Lung microvascular endothelial cell (primary cell): ENCODE measurements around the gene TLK1. TPM values are rescaled to one million over a fixed set of nuclear protein-coding genes. Genes with fewer than 3 reads are reported as not detected.

Experiments
- DNase-seq, 2 donors: peaks; one replicate each; pipeline versions ENCODE4 v3.0.0 to v3.0.0-alpha.2; 2010; ENCODE audit warnings: low read depth in 2 of 2
- total RNA-seq: library from RNA; depleted of rRNA; stranded (reverse); fragments of >200 nt; gene quantifications from 2 replicates; pipeline ENCODE4 v1.2.1, GENCODE V29; 2014

The TLK1 gene
- 12.0 and 15.9 TPM in 2 replicates for total RNA-seq

GRCh38 chr2:171160119-171160955 is at the start of gene TLK1:
TSS of gene TLK1 (minus strand) at chr2:171160893. CDS start at chr2:171160428, 465 bp downstream.
- peak; percentile 71 to 74 for DNase-seq

- no peak for DNase-seq
Measured at GRCh38 chr2:171210216-171210863, 49.6 kb upstream of the TLK1 start.

DNA sequence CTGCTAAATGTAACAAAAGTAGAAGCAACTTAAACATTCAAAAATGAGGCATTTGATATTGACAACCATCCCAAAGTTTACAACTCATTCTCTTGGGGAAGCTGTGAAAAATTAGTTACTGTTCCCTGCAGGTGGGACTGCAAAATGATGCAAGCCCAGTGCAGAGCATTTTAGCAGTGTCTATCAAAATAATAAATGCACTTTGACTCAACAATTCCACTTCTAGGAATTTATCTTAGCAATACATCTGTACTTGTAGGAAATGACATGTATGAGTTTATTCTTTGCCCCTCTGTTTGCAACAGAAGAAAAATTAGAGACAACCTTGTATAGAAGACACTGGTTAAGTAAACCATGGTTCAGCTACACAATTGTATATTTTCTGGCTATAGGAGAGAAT is 48.0 kb upstream of the TLK1 start:
- DNase-seq: no peak

DNA sequence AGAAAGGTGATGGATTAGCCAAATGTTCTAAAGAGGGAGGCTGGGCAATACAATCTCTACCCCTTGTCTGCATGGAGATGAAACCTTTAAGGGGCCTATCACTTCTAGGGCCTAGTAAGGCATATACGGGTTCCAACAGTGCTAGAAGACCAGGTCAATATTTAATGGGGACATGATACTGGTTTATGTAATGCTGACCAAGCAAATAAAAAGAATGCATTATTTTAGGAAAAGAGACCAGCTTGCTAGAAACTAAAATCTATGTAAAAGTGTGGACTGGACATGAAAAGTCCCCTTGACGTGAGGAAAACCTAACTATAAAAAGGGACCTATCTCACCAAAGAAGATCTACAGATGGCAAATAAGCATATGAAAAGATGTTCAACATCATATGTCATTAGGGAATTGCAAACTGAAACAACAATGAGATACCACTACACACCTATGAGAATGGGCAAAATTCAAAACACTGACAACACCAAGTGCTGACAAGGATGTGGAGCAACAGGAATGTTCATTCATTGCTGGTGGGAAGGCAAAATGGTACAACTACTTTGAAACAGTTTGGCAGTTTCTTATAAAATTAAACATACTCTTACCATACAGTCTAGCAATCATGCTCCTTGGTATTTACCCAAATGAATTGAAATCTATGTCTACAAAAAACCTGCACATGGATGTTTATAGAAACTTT is 45.9 kb upstream of the TLK1 start:
- no peak for DNase-seq

DNA sequence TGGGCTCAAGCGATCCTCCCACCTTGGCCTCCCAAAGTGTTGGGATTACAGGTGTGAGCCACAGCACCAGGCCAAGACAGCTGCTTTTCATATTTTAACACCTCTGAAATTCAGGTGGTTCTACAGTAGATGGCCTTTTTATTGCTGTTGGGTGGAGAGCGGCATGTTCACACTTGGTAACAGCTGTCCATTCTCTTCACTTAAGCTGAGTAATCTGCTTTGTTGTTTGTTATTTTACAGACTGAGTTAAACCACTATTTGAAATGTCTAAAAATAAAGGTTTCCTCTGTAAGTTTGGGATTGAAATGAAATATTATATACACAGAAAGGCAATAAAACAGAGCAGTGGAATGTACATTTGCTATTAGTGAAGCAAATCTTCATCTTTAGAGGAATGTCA is 44.9 kb upstream of the TLK1 start:
- DNase-seq: no peak

GRCh38 chr2:171201767-171202166 is 41.1 kb upstream of the TLK1 start:
- no peak for DNase-seq

GRCh38 chr2:171201271-171201670 is 40.6 kb upstream of the TLK1 start:
- DNase-seq: no peak

DNA sequence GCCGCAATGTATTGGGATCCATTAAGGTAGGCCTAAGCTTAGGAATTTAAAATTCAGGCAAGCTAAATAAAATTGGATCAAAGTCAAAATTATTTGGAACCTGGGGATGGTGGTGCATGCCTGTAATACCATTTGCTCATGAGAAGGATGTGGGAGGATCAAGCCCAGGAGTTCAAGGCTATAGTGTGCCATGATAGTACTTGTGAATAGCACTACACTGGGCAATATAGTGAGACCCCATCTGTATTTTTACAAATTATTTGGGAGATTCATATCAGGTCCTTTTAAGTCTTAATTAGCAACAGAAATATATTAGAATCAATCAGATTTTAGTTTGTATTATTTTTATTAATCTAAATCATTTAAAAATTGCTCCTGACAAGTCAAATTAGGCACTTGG is 39.8 kb upstream of the TLK1 start:
- DNase-seq: no peak

- DNase-seq: no peak
Measured at GRCh38 chr2:171191021-171191420, 30.3 kb upstream of the TLK1 start.

GRCh38 chr2:171187819-171188218 is 27.1 kb upstream of the TLK1 start:
- DNase-seq: no peak

DNA sequence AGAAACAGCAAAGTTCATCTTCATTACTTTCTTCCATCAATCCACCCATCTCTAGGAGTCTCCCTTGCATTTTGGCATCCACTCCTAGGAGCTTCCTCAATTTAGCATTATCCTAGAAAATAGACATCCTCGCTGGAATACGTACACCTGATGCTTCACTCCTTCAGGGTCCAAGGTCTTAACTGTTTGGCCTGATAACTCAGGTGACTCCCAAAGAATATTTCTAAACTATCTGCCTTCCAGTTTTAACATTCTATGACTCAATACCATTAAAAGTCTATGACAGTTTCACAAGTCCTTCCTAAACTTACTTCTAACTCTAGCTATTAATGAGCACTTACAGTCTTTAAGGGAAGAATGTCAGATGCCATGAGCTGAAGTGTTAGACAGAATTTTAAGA is 26.5 kb upstream of the TLK1 start:
- DNase-seq: no peak

DNA sequence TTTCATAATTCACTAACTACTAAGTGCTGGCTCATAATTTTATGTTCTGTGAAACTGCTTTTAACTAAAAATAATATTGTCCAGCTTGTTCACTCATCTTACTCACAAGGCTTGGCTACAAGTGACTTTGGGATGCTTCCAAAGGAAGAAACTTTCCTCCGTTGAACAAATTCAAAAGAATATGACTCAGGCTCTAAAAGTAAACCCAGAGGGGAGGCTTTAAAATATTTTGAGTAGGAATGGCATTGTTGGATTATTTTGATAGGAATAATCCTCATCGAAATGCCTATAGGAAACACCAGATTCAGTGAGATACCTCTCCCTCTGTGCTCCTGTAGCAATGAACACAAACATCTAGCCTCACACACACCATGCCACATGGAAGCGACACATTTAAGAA is 25.2 kb upstream of the TLK1 start:
- no peak for DNase-seq

DNA sequence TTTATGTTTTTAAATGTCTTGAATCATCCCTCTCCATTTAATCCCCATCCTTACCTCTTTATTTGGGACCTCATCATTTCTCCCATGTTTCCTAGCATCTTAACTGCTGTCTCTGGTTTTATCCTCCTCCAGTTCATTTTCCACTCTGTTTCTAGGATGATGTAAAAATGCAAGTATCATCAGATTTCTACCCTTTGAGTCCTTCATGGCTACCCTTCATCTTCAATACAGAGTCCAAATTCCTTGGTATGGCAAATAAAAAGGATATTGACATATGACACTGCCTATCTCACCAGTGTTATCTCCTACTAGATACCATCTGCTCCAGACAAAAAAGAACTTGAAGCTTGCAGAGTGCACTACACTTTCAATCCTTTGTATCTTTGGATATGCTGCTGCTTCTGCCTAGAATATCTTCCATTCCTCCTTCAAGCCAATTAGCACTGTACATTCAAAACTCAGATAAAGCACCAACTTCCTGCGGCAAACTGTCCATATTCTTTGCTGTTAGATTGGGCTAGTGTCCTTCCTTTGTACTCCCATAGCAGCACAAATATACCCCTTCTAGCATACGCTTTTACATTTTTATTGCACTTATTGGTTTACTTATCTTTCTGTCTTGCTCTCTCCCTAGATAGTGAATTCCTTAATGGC is 24.6 kb upstream of the TLK1 start:
- DNase-seq: no peak

DNA sequence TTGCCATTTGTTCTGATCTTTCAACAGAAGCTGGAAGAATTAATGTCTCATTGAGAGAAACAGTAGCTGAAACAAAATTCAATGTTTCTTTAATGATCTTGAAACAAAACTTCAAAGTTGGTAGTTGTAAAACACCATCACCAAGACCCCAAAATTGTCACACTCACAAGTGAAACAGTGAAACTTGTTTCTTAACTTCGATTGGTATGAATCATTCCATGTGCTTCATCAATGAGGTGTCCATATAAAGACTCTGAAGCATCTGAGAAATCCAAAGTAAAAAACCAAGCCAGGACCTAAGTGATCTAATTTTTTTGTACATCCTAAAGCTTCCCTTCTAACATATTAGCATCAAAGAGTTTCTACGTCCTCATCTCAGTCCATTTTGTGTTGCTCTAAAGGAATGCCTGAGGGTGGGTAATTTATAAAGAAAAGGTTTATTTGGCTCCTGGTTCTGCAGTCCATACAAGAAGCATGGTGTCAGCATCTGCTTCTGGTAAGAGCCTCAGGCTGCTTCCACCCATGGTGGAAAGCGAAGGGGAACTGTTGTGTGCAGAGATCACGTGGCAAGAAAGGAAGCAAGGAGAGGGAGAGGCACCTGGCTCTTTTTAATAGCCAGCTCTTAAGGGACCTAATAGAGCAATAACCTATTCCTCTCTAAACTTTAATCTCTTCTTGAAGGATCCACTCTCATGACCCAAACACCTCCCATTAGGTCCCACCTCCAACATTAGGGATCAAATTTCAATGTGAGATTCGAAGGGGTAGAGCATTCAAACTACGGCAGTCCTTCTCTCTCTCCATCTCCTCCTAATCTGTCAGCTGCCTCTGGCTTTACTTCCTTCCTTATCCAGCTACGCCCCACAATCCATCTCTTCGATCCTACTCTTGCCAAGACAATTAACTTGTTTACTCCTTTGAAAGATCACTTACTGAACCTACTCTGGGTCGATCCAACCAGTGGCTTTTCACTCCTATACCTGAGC is 20.7 kb upstream of the TLK1 start:
- no peak for DNase-seq

DNA sequence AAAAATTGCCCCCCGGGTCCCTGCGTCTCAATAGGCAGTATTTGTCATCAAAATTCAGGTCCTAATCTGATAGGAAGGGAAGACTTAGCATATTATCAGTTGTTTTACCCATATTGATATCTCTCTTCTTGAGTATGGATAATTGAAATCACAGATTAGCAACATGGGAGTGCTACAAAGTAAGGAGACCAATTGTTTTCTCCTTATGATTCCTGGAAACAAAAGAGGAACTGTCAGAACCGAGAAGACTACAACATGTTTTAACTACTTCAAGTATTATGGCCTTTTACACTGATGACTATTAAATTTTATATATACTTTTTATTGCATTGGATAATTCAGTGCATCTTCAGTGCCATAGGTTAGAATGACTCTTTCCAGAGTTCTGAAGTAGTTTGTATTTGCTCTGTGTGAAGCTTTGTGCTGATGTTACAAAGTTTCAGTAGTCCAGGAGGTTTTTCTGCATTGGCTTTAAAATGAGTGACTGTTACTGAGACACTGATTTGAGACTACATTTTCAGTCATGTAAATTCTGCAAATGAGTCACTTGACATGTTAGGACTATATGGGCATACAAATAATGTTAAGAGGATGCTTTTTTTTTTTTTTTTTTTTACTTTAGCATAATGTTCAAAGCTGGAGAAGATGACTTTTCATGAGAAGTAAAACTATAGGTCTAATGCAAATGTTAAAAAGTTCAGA is 19.7 kb upstream of the TLK1 start:
- DNase-seq: no peak

DNA sequence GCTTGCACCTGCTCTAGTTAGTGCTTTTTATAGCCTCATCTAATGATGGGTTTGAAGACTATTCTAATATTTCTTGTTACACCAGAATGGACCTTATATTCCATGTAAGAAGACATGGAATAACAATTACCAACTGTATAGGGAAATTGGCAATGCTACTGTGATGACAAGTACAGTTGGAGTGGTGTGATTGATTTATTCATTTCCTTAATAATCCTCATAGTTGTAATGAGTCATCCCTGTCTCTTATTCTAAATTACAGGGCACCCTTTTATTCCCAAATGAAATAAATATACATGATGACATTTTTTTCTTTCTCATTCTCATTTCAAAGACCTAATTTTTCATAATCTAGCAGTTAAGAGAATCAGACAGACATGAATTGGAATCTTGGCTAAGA is 18.3 kb upstream of the TLK1 start:
- DNase-seq: peak in 1 of 2 donors; percentile 25

DNA sequence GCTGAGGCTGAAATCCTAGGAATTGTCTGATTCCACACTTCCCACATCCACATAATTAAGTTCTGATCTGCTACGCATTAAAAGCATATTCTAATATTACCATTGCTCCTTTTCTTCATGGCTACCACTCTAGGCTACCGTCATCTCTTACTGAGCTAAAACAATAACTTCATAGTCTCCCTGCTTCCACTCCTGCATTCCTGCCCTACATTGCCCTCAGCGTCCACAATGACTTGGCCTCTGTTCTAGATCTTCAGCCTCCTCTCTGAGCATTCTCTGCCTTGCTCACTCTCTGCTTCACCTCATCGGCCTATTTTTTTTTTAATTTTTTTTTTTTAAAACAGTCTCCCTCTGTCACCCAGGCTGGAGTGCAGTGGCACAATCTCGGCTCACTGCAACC is 15.8 kb upstream of the TLK1 start:
- no peak for DNase-seq

DNA sequence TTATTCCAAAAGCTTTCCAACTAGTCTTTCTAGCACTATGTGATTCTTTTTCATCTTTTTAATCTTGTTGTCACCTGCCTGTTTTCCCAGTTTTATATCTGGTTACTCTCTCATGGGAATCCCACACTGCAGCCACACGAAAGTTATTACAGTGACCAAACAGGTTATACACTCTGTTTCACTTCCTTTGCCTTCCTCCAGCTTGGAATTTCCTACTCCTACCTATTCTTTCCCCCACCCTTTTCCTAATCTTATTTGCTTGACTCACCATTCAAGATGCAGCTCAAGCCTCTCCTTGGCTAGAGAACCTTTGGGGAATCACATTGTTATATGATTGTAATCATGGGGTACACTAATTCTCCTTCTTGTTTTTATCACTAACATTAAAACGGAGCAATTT is 13.4 kb upstream of the TLK1 start:
- no peak for DNase-seq

GRCh38 chr2:171173087-171173486 is 12.4 kb upstream of the TLK1 start:
- DNase-seq: no peak

- no peak for DNase-seq
Measured at GRCh38 chr2:171171808-171172207, 11.1 kb upstream of the TLK1 start.
